ENCODE data around the gene MYOD1.

Gene MYOD1

DNA sequence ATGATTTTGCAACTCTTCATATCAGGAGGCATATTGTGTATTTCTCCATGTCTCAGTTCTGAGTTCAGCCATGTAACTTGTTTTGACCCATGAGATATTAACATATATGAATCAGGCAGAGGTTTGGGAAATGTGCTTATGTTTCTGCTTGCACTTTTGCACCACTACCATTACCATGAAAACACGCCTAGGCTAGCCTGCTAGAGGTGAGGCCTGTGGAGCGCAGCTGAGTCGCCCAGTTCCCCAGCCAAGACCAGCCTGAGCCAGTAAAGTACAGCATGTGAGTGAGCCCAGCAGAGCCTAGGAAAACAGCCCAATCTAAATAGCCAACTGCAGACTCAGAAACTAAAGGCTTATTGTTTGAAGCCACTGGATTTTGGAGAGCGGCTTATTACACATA is 18.4 kb upstream of the MYOD1 start:
- TF ChIP-seq, protein P1, sequence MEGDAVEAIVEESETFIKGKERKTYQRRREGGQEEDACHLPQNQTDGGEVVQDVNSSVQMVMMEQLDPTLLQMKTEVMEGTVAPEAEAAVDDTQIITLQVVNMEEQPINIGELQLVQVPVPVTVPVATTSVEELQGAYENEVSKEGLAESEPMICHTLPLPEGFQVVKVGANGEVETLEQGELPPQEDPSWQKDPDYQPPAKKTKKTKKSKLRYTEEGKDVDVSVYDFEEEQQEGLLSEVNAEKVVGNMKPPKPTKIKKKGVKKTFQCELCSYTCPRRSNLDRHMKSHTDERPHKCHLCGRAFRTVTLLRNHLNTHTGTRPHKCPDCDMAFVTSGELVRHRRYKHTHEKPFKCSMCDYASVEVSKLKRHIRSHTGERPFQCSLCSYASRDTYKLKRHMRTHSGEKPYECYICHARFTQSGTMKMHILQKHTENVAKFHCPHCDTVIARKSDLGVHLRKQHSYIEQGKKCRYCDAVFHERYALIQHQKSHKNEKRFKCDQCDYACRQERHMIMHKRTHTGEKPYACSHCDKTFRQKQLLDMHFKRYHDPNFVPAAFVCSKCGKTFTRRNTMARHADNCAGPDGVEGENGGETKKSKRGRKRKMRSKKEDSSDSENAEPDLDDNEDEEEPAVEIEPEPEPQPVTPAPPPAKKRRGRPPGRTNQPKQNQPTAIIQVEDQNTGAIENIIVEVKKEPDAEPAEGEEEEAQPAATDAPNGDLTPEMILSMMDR (IDR thresholded peaks at IDR 0.05; ENCODE audit: extremely low read depth, insufficient read depth, missing control alignments), result no peak
- in situ Hi-C loops (cut with MboI; ENCODE audit: low pct_unique_long_range_greater_than_20kb, low sequenced_read_pairs, unreplicated experiment), result no loop called here
- no peak for DNase-seq (ENCODE audit: low spot score)

DNA sequence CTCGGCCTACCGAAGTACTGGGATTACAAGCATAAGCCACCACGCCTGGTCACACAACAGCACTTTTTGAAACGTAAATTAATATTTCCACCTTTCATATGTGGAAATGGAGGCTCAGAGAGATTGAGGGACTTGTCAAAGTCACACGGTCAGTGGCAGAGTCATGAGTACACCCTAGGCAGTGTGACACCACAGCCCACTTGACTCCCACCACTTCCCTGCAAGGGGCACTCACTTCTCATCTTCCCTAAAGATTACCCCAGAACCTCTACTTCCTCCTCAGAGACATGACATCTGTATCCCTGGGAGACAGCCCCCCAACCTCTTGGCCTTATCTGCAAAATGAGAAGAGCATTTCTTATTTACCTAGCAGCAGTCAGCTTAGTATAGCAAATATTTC is 16.5 kb upstream of the MYOD1 start:
- TF ChIP-seq, protein P1 (IDR thresholded peaks at IDR 0.05; ENCODE audit: extremely low read depth, insufficient read depth, missing control alignments), result no peak
- in situ Hi-C loops (cut with MboI; ENCODE audit: low pct_unique_long_range_greater_than_20kb, low sequenced_read_pairs, unreplicated experiment), result no loop called here
- no peak for DNase-seq (ENCODE audit: low spot score)

DNA sequence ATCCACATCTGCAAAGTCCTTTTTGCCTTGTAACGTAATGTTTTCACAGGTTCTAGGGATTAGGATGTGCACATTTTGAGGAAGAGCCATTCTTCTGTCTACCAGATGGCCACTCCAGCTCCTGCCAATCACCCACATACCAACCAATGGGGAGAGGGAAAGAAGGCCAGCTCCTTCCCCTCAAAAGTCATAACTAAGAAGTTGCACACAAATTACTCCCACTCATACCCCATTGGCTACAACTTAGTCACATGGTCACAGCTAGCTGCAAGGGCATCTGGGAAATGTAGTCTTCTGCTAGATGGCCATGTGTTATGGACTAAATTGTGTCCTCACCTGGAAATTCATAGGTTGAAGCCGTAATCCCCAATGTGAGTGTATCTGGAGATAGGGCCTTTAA is 15.4 kb upstream of the MYOD1 start:
- in situ Hi-C loops (cut with MboI; ENCODE audit: low pct_unique_long_range_greater_than_20kb, low sequenced_read_pairs, unreplicated experiment), result no loop called here
- DNase-seq (ENCODE audit: low spot score), result no peak
- TF ChIP-seq, protein P1 (IDR thresholded peaks at IDR 0.05; ENCODE audit: extremely low read depth, insufficient read depth, missing control alignments), result no peak

DNA sequence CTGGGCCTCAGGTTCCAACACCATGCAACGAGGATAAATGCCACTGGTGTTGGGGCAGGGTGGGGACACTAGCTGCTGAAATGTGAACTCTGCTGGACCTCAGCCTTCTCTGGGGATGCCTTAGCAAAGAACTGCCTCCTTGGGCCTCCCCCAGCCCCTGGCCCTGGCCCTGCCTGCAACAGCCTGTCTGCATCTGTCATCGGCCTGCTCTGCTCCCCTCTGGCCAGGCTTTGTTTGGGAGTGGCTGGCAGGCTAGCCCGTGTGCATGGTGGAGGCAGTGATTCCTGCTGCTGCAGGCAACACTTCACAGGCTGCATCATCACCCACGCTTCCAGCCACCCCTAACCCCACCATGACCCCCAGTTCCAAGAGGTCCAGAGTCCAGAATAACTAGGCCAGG is 11.5 kb upstream of the MYOD1 start:
- TF ChIP-seq, protein P1 (IDR thresholded peaks at IDR 0.05; ENCODE audit: extremely low read depth, insufficient read depth, missing control alignments), result no peak
- in situ Hi-C loops (cut with MboI; ENCODE audit: low pct_unique_long_range_greater_than_20kb, low sequenced_read_pairs, unreplicated experiment), result no loop called here
- no peak for DNase-seq (ENCODE audit: low spot score)

DNA sequence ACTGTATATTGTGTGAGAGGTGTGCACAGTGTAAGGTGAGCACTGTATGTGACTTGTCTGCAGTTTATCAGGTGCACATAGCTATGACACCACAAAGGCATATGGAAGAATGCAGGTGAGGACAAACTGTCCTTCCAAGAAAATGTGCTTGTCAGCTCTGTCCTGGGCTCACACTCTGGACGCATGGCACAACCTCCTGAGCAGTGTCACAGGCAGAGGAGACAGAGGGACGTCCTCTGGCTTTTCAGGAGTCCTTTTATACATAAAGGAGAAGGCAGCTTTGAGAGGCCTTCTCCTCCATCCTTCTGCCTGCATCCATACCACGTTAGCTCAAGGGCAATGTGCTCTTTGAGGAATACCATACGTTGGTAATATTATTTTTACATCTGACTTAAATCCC is 7.5 kb upstream of the MYOD1 start:
- in situ Hi-C loops (cut with MboI; ENCODE audit: low pct_unique_long_range_greater_than_20kb, low sequenced_read_pairs, unreplicated experiment), result no loop called here
- DNase-seq (ENCODE audit: low spot score), result no peak
- TF ChIP-seq, protein P1 (IDR thresholded peaks at IDR 0.05; ENCODE audit: extremely low read depth, insufficient read depth, missing control alignments), result no peak

DNA sequence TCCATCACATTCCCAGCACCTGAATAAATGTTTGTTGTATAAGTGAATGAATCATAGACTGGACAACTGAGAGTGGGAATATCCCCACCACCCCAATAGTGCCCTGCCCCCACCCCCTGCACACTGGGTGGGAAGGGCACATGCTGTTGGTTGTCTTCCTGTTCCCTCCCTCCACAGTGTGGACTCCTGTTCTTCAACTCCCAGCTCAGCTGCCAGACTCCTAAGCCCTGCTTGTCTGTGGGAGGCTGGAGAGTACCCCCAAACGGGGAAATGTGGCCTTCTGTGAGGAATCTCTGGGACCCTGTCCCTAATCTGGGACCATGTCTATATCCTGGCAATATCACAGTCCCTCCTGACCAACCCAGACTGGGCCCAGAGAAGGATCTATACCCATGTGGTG is 5.5 kb upstream of the MYOD1 start:
- TF ChIP-seq, protein P1 (IDR thresholded peaks at IDR 0.05; ENCODE audit: extremely low read depth, insufficient read depth, missing control alignments), result no peak
- in situ Hi-C loops (cut with MboI; ENCODE audit: low pct_unique_long_range_greater_than_20kb, low sequenced_read_pairs, unreplicated experiment), result no loop called here

DNA sequence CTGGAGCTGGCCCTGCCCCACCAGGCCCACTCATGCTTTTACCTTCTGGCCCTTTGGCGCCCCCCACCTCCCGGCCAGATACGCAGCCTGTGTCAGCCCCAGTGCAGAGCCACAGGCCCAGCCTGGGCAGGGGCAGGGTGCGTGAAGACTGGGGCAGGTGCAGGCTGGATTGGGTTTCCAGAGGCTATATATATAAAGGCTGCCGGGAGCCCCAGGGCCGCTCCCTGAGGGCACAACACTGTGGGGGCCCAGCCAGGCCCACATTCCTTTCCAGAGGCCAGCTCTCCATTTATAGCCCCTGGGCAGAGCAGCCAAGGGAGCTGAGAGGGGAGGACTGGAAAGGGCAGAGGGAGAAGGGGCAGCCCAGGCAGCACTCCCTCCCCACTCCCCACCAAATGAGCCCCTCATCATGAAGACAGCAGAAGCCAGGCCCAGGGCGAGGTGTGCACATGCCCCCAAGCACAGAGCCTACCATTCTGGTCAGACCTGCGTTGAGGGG is 5.0 kb upstream of the MYOD1 start:
- DNase-seq (ENCODE audit: low spot score), result no peak
- TF ChIP-seq, protein P1 (IDR thresholded peaks at IDR 0.05; ENCODE audit: extremely low read depth, insufficient read depth, missing control alignments), result no peak
- in situ Hi-C loops (cut with MboI; ENCODE audit: low pct_unique_long_range_greater_than_20kb, low sequenced_read_pairs, unreplicated experiment), result no loop called here

More for the DNA sequence above, 5.5 kb upstream of the MYOD1 start:
- no peak for DNase-seq (ENCODE audit: low spot score)

Measured in GM13977 (cell line).